Stimulated activated naive CD4-positive, alpha-beta T cell (primary cell): ENCODE measurements around the gene GULP1.

Source experiments
- DNase-seq, 6 experiments: peaks; one replicate each; lab custom pipeline; 2025; lab: John Stamatoyannopoulos, UW

The GULP1 gene

GRCh38 chr2:188322569-188323551 lies 31.2 kb downstream of the GULP1 start:
- no peak for DNase-seq

- DNase-seq = no peak
Measured at GRCh38 chr2:188324067-188324466, 32.4 kb downstream of the GULP1 start.

- no peak for DNase-seq
Measured at GRCh38 chr2:188326290-188326668, 34.6 kb downstream of the GULP1 start.

GRCh38 chr2:188326669-188327301 lies 35.1 kb downstream of the GULP1 start:
- DNase-seq = no peak

DNA sequence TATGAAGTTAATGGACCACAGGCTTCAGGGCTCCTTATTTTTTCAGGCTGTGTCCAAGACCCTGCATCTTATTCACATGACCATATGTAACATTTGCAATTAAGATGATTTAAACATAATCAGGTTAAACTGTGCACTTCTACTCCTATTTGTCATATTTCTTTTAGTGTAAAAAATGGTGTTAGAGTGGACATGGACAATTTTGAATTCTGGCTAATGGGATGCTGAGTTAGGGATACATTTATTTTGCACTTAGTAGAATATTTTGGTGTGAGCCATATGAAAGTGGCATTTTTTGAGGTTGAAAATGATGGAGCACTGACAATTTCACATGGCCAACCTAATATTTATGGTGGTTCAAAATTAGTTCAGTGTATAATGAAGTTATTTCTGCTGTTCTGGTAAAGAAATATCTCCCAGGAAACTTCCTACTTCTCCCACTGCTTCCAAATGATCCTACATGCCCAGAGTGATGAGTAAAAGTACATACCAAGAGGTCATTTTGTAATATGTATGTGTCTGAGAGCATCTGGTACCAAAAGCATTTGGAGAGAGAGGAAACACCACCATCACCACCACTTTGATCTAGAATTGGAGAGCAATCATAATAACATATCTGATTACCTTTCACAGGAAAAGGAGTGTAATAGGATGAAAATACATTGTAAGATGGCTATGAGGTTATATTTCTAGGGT lies 36.0 kb downstream of the GULP1 start:
- DNase-seq = no peak

GRCh38 chr2:188328419-188328818 lies 36.7 kb downstream of the GULP1 start:
- no peak for DNase-seq

DNA sequence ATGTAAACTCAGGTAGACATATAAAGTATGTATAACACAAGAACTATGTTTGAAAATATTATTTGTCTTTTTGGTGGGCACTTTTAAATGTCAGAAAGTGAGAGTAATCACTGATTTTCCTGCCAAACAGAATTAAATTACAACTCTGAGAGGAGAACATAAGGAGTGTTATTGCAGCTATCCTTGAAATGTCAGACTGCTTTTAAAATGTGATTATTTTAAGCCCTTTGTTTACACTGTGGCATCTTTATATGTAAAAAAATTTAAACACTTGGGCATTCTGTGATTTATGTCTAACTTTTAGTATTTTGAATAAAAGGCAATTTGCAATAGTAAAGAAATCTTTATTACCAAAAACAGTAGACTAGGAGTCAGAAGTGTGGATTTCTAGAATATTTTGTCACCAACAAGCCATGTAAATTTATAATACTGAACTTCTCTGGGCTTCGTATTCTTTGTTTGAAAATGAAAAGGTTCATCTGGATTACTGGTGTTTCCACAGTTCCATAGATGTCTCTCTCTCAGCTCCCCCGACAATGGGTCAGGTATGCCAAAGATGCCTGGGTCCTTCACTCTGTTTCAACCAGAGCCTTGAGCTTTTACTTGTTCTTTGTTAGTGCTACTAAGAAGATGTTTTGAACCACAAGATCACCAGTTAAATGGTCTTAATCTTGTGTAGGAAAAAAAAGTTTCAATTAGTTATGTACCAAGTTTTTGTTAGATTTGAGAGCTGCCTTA lies 38.8 kb downstream of the GULP1 start:
- no peak for DNase-seq

DNA sequence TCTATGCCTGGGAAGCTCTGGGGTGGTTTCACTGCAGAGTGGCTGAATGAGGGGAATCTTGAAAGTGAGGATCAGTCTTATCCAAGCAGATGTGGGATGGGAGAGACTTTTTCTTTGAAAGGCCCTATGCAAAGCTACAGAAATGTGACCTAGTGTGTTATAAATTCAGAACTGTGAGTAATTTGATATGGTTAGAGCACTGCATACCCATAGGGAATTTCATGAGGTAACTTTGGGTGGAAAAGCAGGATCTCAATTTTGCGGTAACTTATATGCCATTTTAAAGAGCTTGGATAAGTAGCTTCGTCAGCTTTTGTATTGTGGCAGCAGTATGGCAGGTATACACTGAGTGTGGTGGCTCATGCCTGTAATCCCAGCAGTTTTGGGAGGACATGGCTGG lies 40.9 kb downstream of the GULP1 start:
- no peak for DNase-seq

DNA sequence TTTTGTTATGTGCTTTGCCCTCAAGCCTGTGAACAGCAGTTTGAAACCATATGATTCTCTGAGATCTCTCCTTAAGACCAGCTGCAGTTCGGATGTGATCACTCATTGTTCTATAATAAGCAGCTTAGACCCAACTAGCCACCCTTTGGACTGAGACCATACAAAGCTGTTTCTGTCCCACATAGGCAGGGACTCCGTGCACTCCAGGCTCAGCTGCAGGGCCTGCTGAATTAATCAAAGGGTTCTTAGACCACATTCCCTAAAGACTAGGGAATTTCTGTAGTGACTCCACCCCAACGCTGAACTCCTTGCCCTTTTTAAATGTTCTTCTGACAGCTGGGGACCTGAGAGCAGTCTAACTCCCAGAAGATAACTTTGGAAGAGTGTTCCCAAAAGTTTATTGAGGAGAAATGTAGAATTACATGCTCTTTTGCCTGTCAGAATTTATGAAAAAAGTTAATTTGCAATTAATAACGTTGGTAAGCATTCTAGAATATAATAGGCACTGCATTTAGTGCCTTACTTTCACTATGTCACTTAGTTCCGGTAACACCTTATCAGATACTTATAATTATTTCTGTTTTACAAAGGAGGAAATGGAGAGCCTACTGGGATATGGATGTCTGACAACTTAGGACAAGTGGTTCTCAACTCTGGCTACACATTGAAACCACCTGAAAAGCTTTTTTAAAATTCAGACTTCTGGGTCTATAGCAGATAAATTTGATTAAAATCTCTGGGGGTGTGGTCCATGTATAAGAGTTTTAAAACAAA lies 42.3 kb downstream of the GULP1 start:
- no peak for DNase-seq

GRCh38 chr2:188338463-188338862 lies 46.8 kb downstream of the GULP1 start:
- no peak for DNase-seq

DNA sequence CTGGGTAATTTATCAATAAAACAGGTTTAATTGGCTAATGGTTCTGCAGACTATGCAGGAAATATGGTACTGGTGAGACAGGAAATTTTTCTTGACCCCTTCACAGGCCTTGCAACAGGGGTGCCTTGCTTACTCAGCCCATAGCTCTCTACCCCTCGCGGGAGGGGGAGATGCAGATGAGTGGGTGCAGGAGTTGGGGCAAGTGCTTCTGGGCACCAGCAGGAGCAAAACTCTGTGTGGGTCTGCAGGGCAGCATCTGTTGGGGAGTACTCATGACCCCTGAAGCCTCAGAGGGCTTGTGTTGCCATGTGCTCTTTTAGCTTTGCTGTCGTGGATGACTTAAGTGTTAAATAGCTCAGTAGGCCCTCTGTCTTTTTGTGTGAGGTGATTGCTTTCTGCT lies 48.6 kb downstream of the GULP1 start:
- no peak for DNase-seq

- DNase-seq = no peak
Measured at GRCh38 chr2:188345020-188345419, 53.3 kb downstream of the GULP1 start.

- no peak for DNase-seq
Measured at GRCh38 chr2:188345426-188345825, 53.8 kb downstream of the GULP1 start.

DNA sequence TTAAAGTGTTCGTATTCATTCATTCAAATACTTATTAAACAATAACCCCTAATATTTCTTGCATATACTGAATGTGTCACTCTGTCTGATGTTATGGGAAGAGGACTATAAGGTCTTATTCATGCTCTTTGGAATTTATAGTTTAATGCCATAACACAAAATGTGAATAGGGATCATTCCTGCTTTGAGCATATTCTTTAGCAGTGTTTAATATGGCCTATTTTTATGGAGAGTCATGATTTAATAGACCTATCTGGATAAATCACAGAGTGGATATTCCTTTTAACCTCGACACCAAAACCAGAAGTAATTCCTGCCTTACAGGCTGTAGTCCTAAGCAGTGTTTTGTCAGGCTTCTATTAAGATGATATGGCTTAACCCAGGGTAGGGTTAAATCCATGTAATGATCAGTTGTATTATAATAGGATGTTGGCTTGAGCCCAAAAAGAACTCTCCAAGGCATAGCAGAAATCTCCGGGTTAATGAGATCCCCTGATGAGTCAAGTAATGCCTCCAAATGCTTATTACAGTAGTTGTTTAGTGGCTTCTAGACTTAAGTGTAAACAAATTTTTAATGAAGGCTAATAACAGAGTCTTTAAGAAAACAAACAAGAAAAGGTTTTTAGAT lies 54.3 kb downstream of the GULP1 start:
- DNase-seq = no peak

- no peak for DNase-seq
Measured at GRCh38 chr2:188349019-188349418, 57.3 kb downstream of the GULP1 start.

DNA sequence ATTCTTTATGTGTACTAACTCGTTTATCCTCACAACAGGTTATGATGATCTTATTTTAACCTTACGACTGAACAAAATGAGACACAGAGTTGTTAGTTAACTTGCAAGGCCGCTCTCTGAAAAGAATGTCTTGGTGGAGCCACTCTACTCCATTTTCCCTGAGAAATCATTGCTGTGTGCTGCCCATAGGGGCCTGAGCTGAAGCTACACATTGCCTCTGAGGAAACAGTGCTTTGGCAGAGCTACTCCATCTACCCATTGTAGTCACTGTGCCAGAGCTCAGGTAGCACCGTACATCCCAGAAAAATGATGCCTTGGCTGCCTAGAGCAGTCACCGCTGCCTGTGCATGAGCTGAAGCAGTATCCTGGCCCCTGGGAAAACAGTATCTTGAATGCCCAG lies 61.6 kb downstream of the GULP1 start:
- no peak for DNase-seq

DNA sequence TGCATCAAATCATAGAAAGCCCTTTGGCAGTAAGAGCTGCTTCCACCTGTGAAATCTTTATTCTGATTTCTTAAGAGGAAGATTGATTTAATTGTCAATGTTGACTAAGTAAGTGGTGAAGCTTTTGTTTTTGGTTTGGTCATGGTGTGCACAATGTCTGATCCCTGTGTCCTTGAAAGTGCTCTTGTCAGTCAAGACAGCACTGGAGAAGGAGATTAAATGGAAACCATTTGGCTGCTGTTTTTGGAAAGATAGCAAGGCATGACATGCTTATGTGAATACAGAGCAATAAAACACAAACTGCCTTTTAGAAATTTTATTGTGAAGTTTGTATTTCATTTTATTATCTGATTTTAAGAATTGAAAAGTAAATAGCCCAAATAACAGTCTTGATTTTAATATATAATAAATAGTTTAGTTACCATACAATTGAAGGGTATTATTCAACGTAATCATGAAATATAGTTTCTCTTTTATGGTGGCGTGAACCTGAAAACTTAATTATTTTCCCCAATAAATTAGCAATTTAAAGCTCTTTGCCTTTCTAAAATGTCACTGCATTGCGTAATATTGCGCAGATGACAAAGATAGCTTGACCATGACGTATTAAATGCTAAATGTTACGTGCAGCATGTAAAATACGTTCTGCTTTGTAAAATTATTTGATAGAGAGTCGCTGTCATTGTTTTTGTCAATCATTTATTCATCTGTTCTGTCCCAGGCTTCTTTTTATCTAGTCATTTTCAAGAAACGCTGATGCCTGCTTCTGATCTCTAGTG lies 69.0 kb downstream of the GULP1 start:
- DNase-seq = no peak

DNA sequence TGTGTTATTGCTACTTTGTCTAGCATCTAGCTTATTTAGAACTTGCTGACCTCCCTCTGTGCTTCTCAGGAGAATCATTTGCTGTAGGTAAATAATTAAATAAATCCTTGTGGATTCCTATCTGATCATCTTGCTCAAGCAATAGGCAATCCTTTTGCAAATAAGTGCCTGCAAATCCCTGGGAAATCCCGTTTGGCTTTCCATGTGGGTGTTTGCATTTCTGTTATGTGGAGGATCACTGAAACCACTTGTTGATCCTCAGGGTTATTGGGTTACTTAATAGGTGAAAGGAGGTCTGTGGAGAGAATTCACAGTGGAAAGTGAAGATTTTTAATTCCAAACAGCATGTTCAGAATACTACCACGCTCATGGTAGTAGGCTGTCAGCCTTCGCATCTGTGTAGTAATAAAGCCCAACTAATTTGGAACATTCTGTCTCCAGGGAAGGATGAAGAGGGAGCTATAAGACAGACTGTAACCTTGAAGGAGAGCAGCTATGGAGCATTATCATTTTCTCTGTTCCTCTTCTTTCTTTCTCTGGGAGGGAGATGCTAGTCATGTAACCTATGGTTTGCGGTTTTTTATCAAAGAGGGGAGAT lies 72.5 kb downstream of the GULP1 start:
- DNase-seq = no peak

GRCh38 chr2:188365058-188365641 lies 73.5 kb downstream of the GULP1 start:
- no peak for DNase-seq
